ENCODE results near the gene MRPS22. TPM values are rescaled to one million over a fixed set of nuclear protein-coding genes. Genes with fewer than 3 reads are reported as not detected.

Gene MRPS22
- total RNA-seq (2014; rRNA removed; shearing (Covaris generic); ENCODE audit: low replicate concordance) = 147 and 166 TPM in 2 replicates

GRCh38 chr3:139343895-139344856 is at the start of gene MRPS22:
TSS of gene MRPS22 (plus strand) at chr3:139344020. CDS start at chr3:139344027, 7 bp downstream.
- H3K9me3 ChIP-seq = no peaks in the 10 kb centered on the region
- DNase-seq = peak; percentile 91
- H3K36me3 ChIP-seq = peaks cover 29% of the 10 kb centered on the region
- H3K4me3 ChIP-seq = peak within 1 kb of the TSS; percentile 89
- H3K27me3 ChIP-seq = no peaks in the 10 kb centered on the region

GRCh38 chr3:139295040-139295439 is 48.8 kb upstream of the MRPS22 start:
- H3K4me3 ChIP-seq = no peak overlapping the region
- no peaks in the 10 kb centered on the region for H3K27me3 ChIP-seq
- 0 out of 2 replicates have a peak, but pooled peaks cover 2% of the 10 kb centered on the region for H3K36me3 ChIP-seq
- DNase-seq = peak; percentile 68
- H3K9me3 ChIP-seq = no peaks in the 10 kb centered on the region

GRCh38 chr3:139296141-139296718 is 47.6 kb upstream of the MRPS22 start:
- no peaks in the 10 kb centered on the region for H3K27me3 ChIP-seq
- H3K9me3 ChIP-seq = no peaks in the 10 kb centered on the region
- no peak overlapping the region for H3K4me3 ChIP-seq
- 0 out of 2 replicates have a peak, but pooled peaks cover 2% of the 10 kb centered on the region for H3K36me3 ChIP-seq
- no peak for DNase-seq

- Histone ChIP-seq H3K27me3 (no peaks in the 10 kb centered on the region), H3K36me3 (0 out of 2 replicates have a peak, but pooled peaks cover 2% of the 10 kb centered on the region), H3K4me3 (no peak overlapping the region), H3K9me3 (no peaks in the 10 kb centered on the region)
- DNase-seq = no peak
Measured at GRCh38 chr3:139297588-139298311, 46.1 kb upstream of the MRPS22 start.

- no peaks in the 10 kb centered on the region for H3K36me3 ChIP-seq
- H3K27me3 ChIP-seq = no peaks in the 10 kb centered on the region
- peak; percentile 96 for DNase-seq
- H3K9me3 ChIP-seq = no peaks in the 10 kb centered on the region
- no peak overlapping the region for H3K4me3 ChIP-seq
Measured at GRCh38 chr3:139299261-139300132, 44.3 kb upstream of the MRPS22 start.

- H3K9me3 ChIP-seq = no peaks in the 10 kb centered on the region
- no peak overlapping the region for H3K4me3 ChIP-seq
- no peaks in the 10 kb centered on the region for H3K36me3 ChIP-seq
- H3K27me3 ChIP-seq = no peaks in the 10 kb centered on the region
- no peak for DNase-seq
Measured at GRCh38 chr3:139300416-139300815, 43.4 kb upstream of the MRPS22 start.

GRCh38 chr3:139301183-139301582 is 42.6 kb upstream of the MRPS22 start:
- Histone ChIP-seq H3K9me3 (no peaks in the 10 kb centered on the region), H3K27me3 (no peaks in the 10 kb centered on the region), H3K4me3 (no peak overlapping the region), H3K36me3 (no peaks in the 10 kb centered on the region)
- peak; percentile 96 for DNase-seq

GRCh38 chr3:139301654-139302053 is 42.2 kb upstream of the MRPS22 start:
- Histone ChIP-seq H3K27me3 (no peaks in the 10 kb centered on the region), H3K9me3 (no peaks in the 10 kb centered on the region), H3K4me3 (no peak overlapping the region), H3K36me3 (no peaks in the 10 kb centered on the region)
- peak; percentile 90 for DNase-seq

- Histone ChIP-seq H3K9me3 (no peaks in the 10 kb centered on the region), H3K27me3 (no peaks in the 10 kb centered on the region), H3K4me3 (no peak overlapping the region), H3K36me3 (no peaks in the 10 kb centered on the region)
- peak; percentile 99 for DNase-seq
Measured at GRCh38 chr3:139302084-139302800, 41.6 kb upstream of the MRPS22 start.

GRCh38 chr3:139302801-139303113 is 41.1 kb upstream of the MRPS22 start:
- Histone ChIP-seq H3K27me3 (no peaks in the 10 kb centered on the region), H3K4me3 (no peak overlapping the region), H3K36me3 (no peaks in the 10 kb centered on the region), H3K9me3 (no peaks in the 10 kb centered on the region)
- DNase-seq = peak; percentile 37

- Histone ChIP-seq H3K9me3 (no peaks in the 10 kb centered on the region), H3K4me3 (no peak overlapping the region), H3K27me3 (no peaks in the 10 kb centered on the region), H3K36me3 (no peaks in the 10 kb centered on the region)
- DNase-seq = peak; percentile 53
Measured at GRCh38 chr3:139303216-139303615, 40.6 kb upstream of the MRPS22 start.

GRCh38 chr3:139304383-139304782 is 39.4 kb upstream of the MRPS22 start:
- no peaks in the 10 kb centered on the region for H3K36me3 ChIP-seq
- H3K9me3 ChIP-seq = no peaks in the 10 kb centered on the region
- no peak overlapping the region for H3K4me3 ChIP-seq
- no peaks in the 10 kb centered on the region for H3K27me3 ChIP-seq
- DNase-seq = no peak

GRCh38 chr3:139306078-139306477 is 37.7 kb upstream of the MRPS22 start:
- no peak for DNase-seq
- no peak overlapping the region for H3K4me3 ChIP-seq
- no peaks in the 10 kb centered on the region for H3K9me3 ChIP-seq
- no peaks in the 10 kb centered on the region for H3K27me3 ChIP-seq
- no peaks in the 10 kb centered on the region for H3K36me3 ChIP-seq

GRCh38 chr3:139307072-139307491 is 36.7 kb upstream of the MRPS22 start:
- no peak for DNase-seq
- H3K9me3 ChIP-seq = no peaks in the 10 kb centered on the region
- H3K36me3 ChIP-seq = no peaks in the 10 kb centered on the region
- H3K4me3 ChIP-seq = no peak overlapping the region
- H3K27me3 ChIP-seq = no peaks in the 10 kb centered on the region

- DNase-seq = no peak
Measured at GRCh38 chr3:139307601-139308555, 35.9 kb upstream of the MRPS22 start.

More at GRCh38 chr3:139307601-139308555, 35.9 kb upstream of the MRPS22 start:
- Histone ChIP-seq H3K36me3 (no peaks in the 10 kb centered on the region), H3K27me3 (no peaks in the 10 kb centered on the region), H3K4me3 (no peak overlapping the region), H3K9me3 (no peaks in the 10 kb centered on the region)
